Ishikawa (cell line): ENCODE data around the gene RGS6.

Experiments used
- CEBPB ChIP-seq: IDR thresholded peaks from 2 replicates; pipeline ENCODE4 v1.6.1; 2012
- CREB1 ChIP-seq: IDR thresholded peaks from 2 replicates; pipeline ENCODE4 v1.6.1; 2012; ENCODE audit warnings: low read depth
- EGR1 ChIP-seq: IDR thresholded peaks from 2 replicates; pipeline ENCODE4 v1.6.1; 2012
- EP300 ChIP-seq: IDR thresholded peaks from 2 replicates; pipeline ENCODE4 v1.6.1; 2012; ENCODE audit warnings: borderline replicate concordance
- FOXM1 ChIP-seq: IDR thresholded peaks from 2 replicates; pipeline ENCODE4 v1.6.1; 2012; ENCODE audit warnings: low read depth, borderline replicate concordance
- NFIC ChIP-seq: IDR thresholded peaks from 2 replicates; pipeline ENCODE4 v1.6.1; 2012
- RAD21 ChIP-seq: IDR thresholded peaks from 2 replicates; pipeline ENCODE4 v1.6.1; 2012; ENCODE audit warnings: low read depth
- TAF1 ChIP-seq: IDR thresholded peaks from 2 replicates; pipeline ENCODE4 v1.6.1; 2012; ENCODE audit warnings: low read depth, mild to moderate bottlenecking
- TCF12 ChIP-seq: IDR thresholded peaks from 2 replicates; pipeline ENCODE4 v1.6.1; 2012; ENCODE audit warnings: low read depth
- TEAD4 ChIP-seq: IDR thresholded peaks from 2 replicates; pipeline ENCODE4 v1.6.1; 2012
- YY1 ChIP-seq: IDR thresholded peaks from 2 replicates; pipeline ENCODE4 v1.6.1; 2012; ENCODE audit warnings: low read depth
- ZBTB7A ChIP-seq: IDR thresholded peaks from 2 replicates; pipeline ENCODE4 v1.6.1; 2012; ENCODE audit warnings: low read depth
- TF ChIP-seq, protein P1 (sequence below): IDR thresholded peaks from 2 replicates; pipeline ENCODE4 v1.6.1; 2012
- TF ChIP-seq, protein P2 (sequence below): IDR thresholded peaks from 2 replicates; pipeline ENCODE4 v1.6.1; 2012; ENCODE audit warnings: low read depth, mild to moderate bottlenecking
- TF ChIP-seq, protein P3 (sequence below): IDR thresholded peaks from 2 replicates; pipeline ENCODE4 v1.6.1; 2012

RGS6 gene

DNA sequence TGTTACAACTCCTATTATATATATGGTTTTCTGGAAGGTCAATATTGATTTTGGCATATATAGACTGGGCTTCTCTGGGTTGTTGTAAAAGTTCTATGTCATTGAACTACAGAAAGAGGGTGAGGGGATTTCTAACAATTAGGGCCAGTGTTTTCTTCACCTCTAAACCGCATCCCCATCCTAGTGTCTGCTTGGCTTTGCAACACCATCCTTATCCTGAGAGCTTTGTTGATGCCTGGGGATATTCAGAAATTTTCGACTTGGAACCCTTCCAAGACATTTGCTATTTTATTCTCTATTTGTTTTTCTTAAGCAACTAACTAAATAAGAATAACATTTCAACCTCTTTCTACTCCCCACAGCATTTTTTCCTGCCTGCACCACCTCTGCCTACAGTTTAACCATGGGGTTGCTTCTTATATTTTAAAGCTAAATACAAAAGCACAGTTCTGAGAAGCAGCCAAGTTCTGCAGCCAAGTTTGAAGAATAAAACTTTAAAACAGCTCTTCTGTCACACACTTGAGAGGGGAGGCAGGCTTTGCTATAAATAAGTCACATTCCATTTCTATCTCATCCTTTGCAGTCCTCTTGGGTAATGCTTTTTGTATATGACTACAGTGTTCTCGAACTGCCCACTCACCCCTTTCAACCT is 53.4 kb downstream of the RGS6 start:
- TF ChIP-seq NFIC, result no peak
- no peak for TF ChIP-seq EGR1
- no peak for TF ChIP-seq EP300
- no peak for TF ChIP-seq FOXM1
- no peak for TF ChIP-seq TEAD4
- TF ChIP-seq CREB1, result no peak
- no peak for TF ChIP-seq TCF12
- TF ChIP-seq RAD21, result no peak
- TF ChIP-seq TAF1, result no peak
- TF ChIP-seq, protein P1, sequence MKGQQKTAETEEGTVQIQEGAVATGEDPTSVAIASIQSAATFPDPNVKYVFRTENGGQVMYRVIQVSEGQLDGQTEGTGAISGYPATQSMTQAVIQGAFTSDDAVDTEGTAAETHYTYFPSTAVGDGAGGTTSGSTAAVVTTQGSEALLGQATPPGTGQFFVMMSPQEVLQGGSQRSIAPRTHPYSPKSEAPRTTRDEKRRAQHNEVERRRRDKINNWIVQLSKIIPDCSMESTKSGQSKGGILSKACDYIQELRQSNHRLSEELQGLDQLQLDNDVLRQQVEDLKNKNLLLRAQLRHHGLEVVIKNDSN, result no peak
- TF ChIP-seq YY1, result no peak

DNA sequence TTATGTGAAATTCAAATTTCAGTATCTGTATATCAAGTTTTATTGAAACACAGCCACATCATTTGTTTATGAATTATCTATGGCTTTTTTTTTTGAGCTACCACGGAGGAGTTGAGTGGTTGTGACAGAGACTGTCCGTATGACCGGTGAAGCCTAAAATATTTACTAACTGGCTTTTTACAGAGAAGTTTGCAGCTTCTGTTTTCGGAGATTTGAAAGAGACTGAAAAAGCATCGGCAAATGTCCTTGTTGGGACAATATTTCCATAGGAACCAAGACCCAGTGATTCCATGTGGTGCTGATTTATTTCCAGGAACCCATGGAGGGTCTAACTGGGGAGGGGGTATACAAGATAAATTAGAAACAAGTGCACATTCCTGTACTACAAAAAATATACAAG is 56.2 kb downstream of the RGS6 start:
- TF ChIP-seq EP300, result no peak
- no peak for TF ChIP-seq TAF1
- no peak for TF ChIP-seq YY1
- TF ChIP-seq TEAD4, result no peak
- TF ChIP-seq FOXM1, result no peak
- no peak for TF ChIP-seq RAD21
- TF ChIP-seq ZBTB7A, result no peak
- TF ChIP-seq, protein P1, result no peak
- TF ChIP-seq, protein P2, sequence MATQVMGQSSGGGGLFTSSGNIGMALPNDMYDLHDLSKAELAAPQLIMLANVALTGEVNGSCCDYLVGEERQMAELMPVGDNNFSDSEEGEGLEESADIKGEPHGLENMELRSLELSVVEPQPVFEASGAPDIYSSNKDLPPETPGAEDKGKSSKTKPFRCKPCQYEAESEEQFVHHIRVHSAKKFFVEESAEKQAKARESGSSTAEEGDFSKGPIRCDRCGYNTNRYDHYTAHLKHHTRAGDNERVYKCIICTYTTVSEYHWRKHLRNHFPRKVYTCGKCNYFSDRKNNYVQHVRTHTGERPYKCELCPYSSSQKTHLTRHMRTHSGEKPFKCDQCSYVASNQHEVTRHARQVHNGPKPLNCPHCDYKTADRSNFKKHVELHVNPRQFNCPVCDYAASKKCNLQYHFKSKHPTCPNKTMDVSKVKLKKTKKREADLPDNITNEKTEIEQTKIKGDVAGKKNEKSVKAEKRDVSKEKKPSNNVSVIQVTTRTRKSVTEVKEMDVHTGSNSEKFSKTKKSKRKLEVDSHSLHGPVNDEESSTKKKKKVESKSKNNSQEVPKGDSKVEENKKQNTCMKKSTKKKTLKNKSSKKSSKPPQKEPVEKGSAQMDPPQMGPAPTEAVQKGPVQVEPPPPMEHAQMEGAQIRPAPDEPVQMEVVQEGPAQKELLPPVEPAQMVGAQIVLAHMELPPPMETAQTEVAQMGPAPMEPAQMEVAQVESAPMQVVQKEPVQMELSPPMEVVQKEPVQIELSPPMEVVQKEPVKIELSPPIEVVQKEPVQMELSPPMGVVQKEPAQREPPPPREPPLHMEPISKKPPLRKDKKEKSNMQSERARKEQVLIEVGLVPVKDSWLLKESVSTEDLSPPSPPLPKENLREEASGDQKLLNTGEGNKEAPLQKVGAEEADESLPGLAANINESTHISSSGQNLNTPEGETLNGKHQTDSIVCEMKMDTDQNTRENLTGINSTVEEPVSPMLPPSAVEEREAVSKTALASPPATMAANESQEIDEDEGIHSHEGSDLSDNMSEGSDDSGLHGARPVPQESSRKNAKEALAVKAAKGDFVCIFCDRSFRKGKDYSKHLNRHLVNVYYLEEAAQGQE, result no peak
- TF ChIP-seq CEBPB, result no peak
- TF ChIP-seq NFIC, result no peak
- TF ChIP-seq, protein P3, sequence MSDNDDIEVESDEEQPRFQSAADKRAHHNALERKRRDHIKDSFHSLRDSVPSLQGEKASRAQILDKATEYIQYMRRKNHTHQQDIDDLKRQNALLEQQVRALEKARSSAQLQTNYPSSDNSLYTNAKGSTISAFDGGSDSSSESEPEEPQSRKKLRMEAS, result no peak
- no peak for TF ChIP-seq TCF12
- no peak for TF ChIP-seq CREB1
- TF ChIP-seq EGR1, result no peak

DNA sequence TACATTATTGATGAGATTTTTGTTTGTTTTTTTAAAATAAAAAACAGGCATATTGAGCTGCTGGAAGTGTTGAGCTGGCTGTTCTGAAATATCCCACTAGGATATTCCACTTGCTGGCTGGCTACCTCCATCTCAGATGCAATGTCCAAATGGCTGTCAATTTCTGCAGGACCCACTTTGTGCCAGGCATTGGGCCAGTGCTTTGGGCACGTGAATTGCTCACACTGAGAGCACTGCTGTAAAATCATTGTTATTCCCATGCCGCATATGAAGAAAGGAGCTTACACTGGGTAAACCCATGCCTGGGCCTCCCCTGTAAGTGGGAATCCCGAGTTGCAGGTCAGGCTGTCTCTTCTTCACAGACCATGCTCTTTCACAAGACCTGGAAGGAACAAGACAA is 56.7 kb downstream of the RGS6 start:
- TF ChIP-seq EGR1 (no peak), EP300 (no peak), CEBPB (no peak), TAF1 (no peak), FOXM1 (no peak), TCF12 (no peak), YY1 (no peak), TEAD4 (no peak), CREB1 (no peak), NFIC (no peak), RAD21 (no peak), ZBTB7A (no peak)
- TF ChIP-seq, protein P2, result no peak
- TF ChIP-seq, protein P1, result no peak
- TF ChIP-seq, protein P3, result no peak

DNA sequence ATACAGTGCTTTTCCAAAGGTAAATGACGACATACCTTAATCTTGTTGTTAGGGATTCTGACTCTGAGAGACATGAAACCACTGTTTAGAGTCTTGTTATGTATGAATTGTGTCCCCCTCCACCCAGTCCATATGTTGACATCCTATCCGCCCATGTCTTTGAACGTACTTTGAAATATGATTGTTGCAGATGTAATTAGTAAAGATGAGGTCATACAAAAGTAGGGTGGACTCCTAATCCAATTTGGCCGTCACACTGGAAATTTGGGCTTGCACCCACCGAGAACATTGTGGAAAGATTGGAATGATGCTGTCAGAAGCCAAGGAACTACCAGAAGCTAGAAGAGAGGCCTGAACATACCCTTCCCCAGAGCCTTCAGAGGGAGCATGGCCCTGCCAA is 62.2 kb downstream of the RGS6 start:
- no peak for TF ChIP-seq ZBTB7A

DNA sequence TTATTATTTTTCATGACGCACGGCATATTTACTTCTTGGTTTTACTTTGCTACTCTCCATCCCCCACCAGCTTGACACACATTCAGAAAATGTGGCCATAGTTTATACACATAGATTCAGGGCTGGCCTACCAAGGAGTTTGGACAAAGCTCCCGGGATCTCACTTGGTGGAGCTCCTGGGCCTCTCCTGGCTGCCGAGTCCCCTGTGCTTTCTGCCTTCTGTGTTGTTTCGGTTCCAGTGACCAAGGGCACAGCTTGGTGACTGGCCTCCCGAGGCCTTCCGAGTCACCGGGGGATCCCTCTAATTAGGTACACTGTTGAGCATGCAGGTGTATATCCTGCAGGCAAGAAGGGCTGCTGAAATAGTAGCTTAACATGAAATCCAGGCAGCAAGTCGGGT is 63.5 kb downstream of the RGS6 start:
- TF ChIP-seq, protein P2, result no peak
